Keratinocyte (primary cell): ENCODE results near the gene RFPL3. TPM values are rescaled to one million over a fixed set of nuclear protein-coding genes. Genes with fewer than 3 reads are reported as not detected.

ENCODE experiments used
- DNase-seq: peaks from one replicate; pipeline ENCODE4 v3.0.0-alpha.2; 2011; ENCODE audit warnings: low read depth, missing footprints, low spot score
- FAIRE-seq: peaks from 2 replicates; lab custom pipeline; 2011; peaks lifted over from hg19 to GRCh38; lab: Jason Lieb, UNC
- H2AFZ ChIP-seq: 2 replicates; pipeline ENCODE4 v1.6.0; 2012; ENCODE audit warnings: low read length, control low read depth, inconsistent platforms; ENCODE audit not compliant: control insufficient read depth
- H3K27ac ChIP-seq: 2 replicates; pipeline ENCODE4 v1.5.1; 2011; ENCODE audit warnings: low read length; ENCODE audit not compliant: control insufficient read depth, insufficient read depth
- H3K27me3 ChIP-seq: 3 replicates; pipeline ENCODE4 v1.6.0; 2011; ENCODE audit warnings: low read length; ENCODE audit not compliant: control insufficient read depth, insufficient read depth; ENCODE audit errors: extremely low read depth
- H3K36me3 ChIP-seq, 2 experiments: 2 replicates in 1 of 2; 3 replicates in 1 of 2; pipeline ENCODE4 v1.5.1; 2011; ENCODE audit warnings: low read length in 2 of 2, mild to moderate bottlenecking in 1 of 2; ENCODE audit not compliant: control insufficient read depth in 2 of 2, insufficient read depth in 2 of 2; ENCODE audit errors: extremely low read depth in 1 of 2
- H3K4me1 ChIP-seq: 3 replicates; pipeline ENCODE4 v1.5.1; 2011; ENCODE audit warnings: low read length; ENCODE audit not compliant: control insufficient read depth, insufficient read depth; ENCODE audit errors: extremely low read depth
- H3K4me2 ChIP-seq: 3 replicates; pipeline ENCODE4 v1.6.0; 2011; ENCODE audit warnings: low read depth, low read length; ENCODE audit not compliant: control insufficient read depth, insufficient read depth; ENCODE audit errors: extremely low read depth
- H3K4me3 ChIP-seq, 3 experiments: fragments of 200-600 bp in 1 of 3; sonication (generic) in 1 of 3; 2 replicates in 2 of 3; 3 replicates in 1 of 3; pipeline ENCODE4 v1.5.1; 2011 to 2016; ENCODE audit warnings: low read length in 3 of 3, mild to moderate bottlenecking in 3 of 3, control low read depth in 2 of 3, inconsistent platforms in 1 of 3, low read depth in 1 of 3, mixed read lengths in 1 of 3, mixed run types in 1 of 3, moderate library complexity in 1 of 3; ENCODE audit not compliant: control insufficient read depth in 2 of 3, insufficient read depth in 2 of 3; ENCODE audit errors: extremely low read depth in 1 of 3
- H3K79me2 ChIP-seq: 2 replicates; pipeline ENCODE4 v1.6.0; 2012; ENCODE audit warnings: low read length; ENCODE audit not compliant: control insufficient read depth, insufficient read depth
- H3K9ac ChIP-seq: 3 replicates; pipeline ENCODE4 v1.6.0; 2011; ENCODE audit warnings: low read length; ENCODE audit not compliant: control insufficient read depth, insufficient read depth; ENCODE audit errors: extremely low read depth
- H3K9me1 ChIP-seq: 3 replicates; pipeline ENCODE4 v1.6.0; 2011; ENCODE audit warnings: low read length; ENCODE audit not compliant: control insufficient read depth, insufficient read depth; ENCODE audit errors: extremely low read depth
- H3K9me3 ChIP-seq: 2 replicates; pipeline ENCODE4 v1.5.1; 2012; ENCODE audit warnings: low read depth, low read length; ENCODE audit not compliant: control insufficient read depth
- H4K20me1 ChIP-seq: 3 replicates; pipeline ENCODE4 v1.6.0; 2011; ENCODE audit warnings: low read length; ENCODE audit not compliant: control insufficient read depth, insufficient read depth; ENCODE audit errors: extremely low read depth
- EZH2 ChIP-seq: IDR thresholded peaks from one replicate; pipeline ENCODE4 v1.6.1; 2012; ENCODE audit warnings: inconsistent platforms, mild to moderate bottlenecking, low read length, moderate library complexity
- dilution Hi-C: fragments of 300-500 bp; cut with MboI; formaldehyde crosslinking; loops from one replicate; pipeline ENCODE4 v1.7.0; 2020; ENCODE audit warnings: low sequenced_read_pairs; ENCODE audit not compliant: extremely low pct_ligation_motif_present
- polyA plus RNA-seq, 5 experiments: library from polyadenylated mRNA; depleted of rRNA in 3 of 5; stranded (reverse) in 3 of 5; stranded (forward) in 1 of 5; unstranded in 1 of 5; fragments of >200 nt; gene quantifications; 1 replicate in 1 of 5; 2 replicates in 3 of 5; 3 replicates in 1 of 5; pipeline versions ENCODE4 v1.2.1 to v1.2.3, GENCODE V29; 2011 to 2012; ENCODE audit warnings: missing spikeins in 2 of 5, low read depth in 1 of 5, low replicate concordance in 1 of 5
- TF ChIP-seq, protein P1 (sequence below), 3 experiments: IDR thresholded peaks in 1 of 3; conservative IDR thresholded peaks in 1 of 3; optimal IDR thresholded peaks in 1 of 3; 2 replicates in 2 of 3; 3 replicates in 1 of 3; pipeline versions ENCODE3 to v1.5.1; 2011; ENCODE audit warnings: low read length in 3 of 3, mild to moderate bottlenecking in 3 of 3, moderate library complexity in 2 of 3, control low read depth in 1 of 3, inconsistent platforms in 1 of 3; ENCODE audit not compliant: insufficient read depth in 2 of 3; ENCODE audit errors: extremely low read depth in 1 of 3

The RFPL3 gene
- polyA plus RNA-seq, 1 donor (not counting 4 experiments of a cell fraction or from before 2014, with no cell fraction given), result not detected

DNA sequence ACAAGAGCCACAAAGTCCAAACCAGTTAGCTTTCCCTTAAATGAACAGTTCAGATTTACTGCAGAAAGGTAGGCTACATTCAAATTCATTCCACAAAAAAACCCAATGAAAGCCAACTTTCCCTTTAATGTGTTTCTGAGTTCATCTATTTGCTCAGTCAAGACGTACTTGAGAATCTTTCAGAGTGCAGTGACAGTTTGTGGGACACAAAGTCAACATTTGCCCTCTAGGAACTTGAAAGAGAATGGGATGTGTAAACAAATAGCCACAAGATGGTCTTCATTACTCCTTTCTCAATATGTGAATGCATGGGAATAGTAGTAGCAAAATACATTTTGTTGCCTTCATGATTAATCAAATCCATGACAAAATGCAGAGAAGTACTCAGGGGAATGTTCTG is 38.6 kb downstream of the RFPL3 start:
- Histone ChIP-seq H3K79me2 (no peaks in the 10 kb centered on the region), H3K27ac (no peak overlapping the region), H3K9ac (no peak overlapping the region), H2AFZ (no peak overlapping the region), H3K4me1 (no peaks in the 10 kb centered on the region), H3K4me3 (no peak overlapping the region), H3K4me2 (no peak overlapping the region), H3K9me3 (no peaks in the 10 kb centered on the region), H4K20me1 (no peaks in the 10 kb centered on the region), H3K9me1 (no peaks in the 10 kb centered on the region), H3K27me3 (no peaks in the 10 kb centered on the region), H3K36me3 (peaks cover 28 to 30% of the 10 kb centered on the region in 2 experiments)
- FAIRE-seq (no peak), DNase-seq (no peak)
- no peak for TF ChIP-seq EZH2
- TF ChIP-seq, protein P1, sequence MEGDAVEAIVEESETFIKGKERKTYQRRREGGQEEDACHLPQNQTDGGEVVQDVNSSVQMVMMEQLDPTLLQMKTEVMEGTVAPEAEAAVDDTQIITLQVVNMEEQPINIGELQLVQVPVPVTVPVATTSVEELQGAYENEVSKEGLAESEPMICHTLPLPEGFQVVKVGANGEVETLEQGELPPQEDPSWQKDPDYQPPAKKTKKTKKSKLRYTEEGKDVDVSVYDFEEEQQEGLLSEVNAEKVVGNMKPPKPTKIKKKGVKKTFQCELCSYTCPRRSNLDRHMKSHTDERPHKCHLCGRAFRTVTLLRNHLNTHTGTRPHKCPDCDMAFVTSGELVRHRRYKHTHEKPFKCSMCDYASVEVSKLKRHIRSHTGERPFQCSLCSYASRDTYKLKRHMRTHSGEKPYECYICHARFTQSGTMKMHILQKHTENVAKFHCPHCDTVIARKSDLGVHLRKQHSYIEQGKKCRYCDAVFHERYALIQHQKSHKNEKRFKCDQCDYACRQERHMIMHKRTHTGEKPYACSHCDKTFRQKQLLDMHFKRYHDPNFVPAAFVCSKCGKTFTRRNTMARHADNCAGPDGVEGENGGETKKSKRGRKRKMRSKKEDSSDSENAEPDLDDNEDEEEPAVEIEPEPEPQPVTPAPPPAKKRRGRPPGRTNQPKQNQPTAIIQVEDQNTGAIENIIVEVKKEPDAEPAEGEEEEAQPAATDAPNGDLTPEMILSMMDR (optimal IDR thresholded peaks at IDR 0.05 in 1 of 3, IDR thresholded peaks at IDR 0.05 in 1 of 3, conservative IDR thresholded peaks at IDR 0.05 in 1 of 3; ENCODE audit: extremely low read depth in 1 of 3, insufficient read depth in 2 of 3, low read length in 3 of 3), result no peak
- dilution Hi-C loops, result no loop called here

DNA sequence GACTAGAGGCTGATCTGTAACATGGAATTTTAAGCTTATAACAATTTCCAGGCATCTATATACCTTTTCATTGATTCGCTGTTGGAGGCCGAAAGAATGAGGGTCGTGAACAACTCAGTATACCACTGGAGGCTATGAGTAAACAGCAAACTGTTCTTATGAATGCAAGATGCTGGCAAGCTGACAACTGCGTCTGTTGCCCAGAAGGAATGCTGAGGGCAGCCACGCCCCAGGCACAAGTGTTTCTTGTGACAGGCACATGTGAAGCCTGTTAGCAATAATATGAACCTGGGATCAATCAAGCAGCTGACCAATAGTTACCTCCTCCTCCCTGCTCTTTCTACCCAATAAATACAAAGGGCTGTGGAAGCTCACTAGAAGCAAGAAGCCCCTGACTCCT is 39.1 kb downstream of the RFPL3 start:
- no peak overlapping the region for H3K9ac ChIP-seq
- H3K27ac ChIP-seq, result no peak overlapping the region
- H3K4me3 ChIP-seq, result no peak overlapping the region
- H3K79me2 ChIP-seq, result no peaks in the 10 kb centered on the region
- no peak overlapping the region for H3K4me2 ChIP-seq
- no peaks in the 10 kb centered on the region for H4K20me1 ChIP-seq
- no peaks in the 10 kb centered on the region for H3K9me1 ChIP-seq
- peaks cover 31 to 35% of the 10 kb centered on the region in 2 experiments for H3K36me3 ChIP-seq
- FAIRE-seq (no peak), DNase-seq (no peak)
- H3K4me1 ChIP-seq, result no peaks in the 10 kb centered on the region
- dilution Hi-C loops, result no loop called here
- no peak for TF ChIP-seq EZH2
- TF ChIP-seq, protein P1 (optimal IDR thresholded peaks at IDR 0.05 in 1 of 3, IDR thresholded peaks at IDR 0.05 in 1 of 3, conservative IDR thresholded peaks at IDR 0.05 in 1 of 3; ENCODE audit: extremely low read depth in 1 of 3, insufficient read depth in 2 of 3, low read length in 3 of 3), result no peak
- H3K9me3 ChIP-seq, result no peaks in the 10 kb centered on the region
- H3K27me3 ChIP-seq, result no peaks in the 10 kb centered on the region
- H2AFZ ChIP-seq, result no peak overlapping the region
